Stimulated activated CD4-positive, alpha-beta T cell treated with anti-CD3 and anti-CD28 coated beads, Interleukin-2, amount 100 ng/mL, for 4 hours (primary cell): ENCODE data around the gene VENTX.
"Not testable (repeated sequence)": the region's sequence is repeated elsewhere in the genome, so short reads cannot be mapped to it uniquely, and the experiment has no call there.

Source experiments
- DNase-seq: peaks from one replicate; pipeline ENCODE4 v3.0.0-alpha.2; 2020; ENCODE audit warnings: low read depth

Gene VENTX

DNA sequence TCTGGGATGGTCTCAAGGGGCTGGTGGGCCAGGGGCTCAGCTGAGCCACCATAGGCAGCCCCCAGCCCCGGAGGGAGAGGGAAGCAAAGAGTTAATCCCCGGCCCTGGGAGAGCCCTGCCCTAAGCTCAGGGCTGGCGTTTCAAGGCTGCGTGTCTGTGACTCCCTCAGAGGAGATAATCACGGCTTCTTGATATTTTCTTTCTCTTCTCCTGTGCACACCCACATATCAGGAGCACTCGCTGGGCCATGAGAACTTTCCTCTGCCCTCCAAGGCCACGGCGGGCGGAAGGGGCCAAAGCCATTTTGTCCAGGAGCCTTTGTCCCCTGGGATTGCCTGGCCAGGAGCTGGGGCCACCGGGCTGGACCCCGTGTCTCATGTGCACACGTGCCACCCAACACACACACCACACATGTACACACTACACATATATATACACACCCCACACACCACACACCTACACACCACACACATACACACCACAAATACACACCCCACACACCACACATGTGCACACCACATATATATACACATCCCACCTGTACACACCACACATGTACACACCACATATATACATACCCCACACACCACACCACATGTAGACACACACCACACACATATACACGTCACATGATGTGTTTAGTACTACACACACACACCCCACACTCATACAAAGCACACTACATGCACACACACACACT, 16.9 kb downstream of the VENTX start:
- no peak for DNase-seq

GRCh38 chr10:133255323-133255722, 17.7 kb downstream of the VENTX start:
- no peak for DNase-seq

GRCh38 chr10:133257489-133258065, 19.9 kb downstream of the VENTX start:
- DNase-seq = no peak

- DNase-seq = no peak
Observed at GRCh38 chr10:133258066-133258817, 20.6 kb downstream of the VENTX start.

DNA sequence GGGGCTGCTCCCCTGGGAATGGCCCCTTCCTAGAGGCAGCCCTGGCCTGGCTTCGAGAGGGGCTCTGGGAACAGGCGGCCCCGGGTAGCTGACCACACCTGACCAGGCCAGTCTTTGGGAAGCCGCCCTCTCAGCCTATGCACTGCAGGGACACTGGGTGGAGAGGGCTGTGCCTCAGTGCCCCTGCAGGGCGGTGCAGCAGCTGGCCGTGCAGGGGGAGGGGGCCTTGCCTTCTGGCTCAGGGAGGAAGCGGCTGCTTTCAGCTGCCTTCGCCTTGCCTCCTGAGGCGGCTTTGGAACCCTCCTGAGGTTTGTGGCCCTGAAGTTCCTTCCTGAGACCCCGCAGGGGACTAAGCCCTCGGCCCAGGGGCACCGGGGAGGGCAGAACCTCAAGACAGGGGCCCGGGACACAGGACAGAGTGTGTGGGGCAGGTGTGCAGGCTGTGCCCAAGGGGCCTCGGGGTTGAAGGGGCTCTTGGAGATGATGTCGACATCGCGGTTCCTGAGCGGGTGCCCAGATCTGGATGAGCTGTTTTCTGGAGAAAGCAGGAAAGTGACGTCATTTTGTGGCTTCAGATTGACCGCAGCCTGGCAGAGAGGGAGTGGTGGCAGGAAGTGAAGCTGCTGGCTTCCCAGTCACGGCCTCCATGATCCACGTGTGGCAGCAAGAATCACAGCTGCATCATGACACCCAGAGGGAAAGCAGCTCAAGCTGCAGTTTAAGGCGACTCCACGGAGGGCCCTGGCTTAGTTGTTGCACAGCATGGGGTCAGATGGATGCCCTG, 21.4 kb downstream of the VENTX start:
- peak; percentile 84 for DNase-seq

- no peak for DNase-seq
Observed at GRCh38 chr10:133259602-133259989, 21.9 kb downstream of the VENTX start.

GRCh38 chr10:133260895-133261725, 23.5 kb downstream of the VENTX start:
- DNase-seq = peak; percentile 52

- DNase-seq = peak; percentile 70
Observed at GRCh38 chr10:133261726-133262325, 24.2 kb downstream of the VENTX start.

DNA sequence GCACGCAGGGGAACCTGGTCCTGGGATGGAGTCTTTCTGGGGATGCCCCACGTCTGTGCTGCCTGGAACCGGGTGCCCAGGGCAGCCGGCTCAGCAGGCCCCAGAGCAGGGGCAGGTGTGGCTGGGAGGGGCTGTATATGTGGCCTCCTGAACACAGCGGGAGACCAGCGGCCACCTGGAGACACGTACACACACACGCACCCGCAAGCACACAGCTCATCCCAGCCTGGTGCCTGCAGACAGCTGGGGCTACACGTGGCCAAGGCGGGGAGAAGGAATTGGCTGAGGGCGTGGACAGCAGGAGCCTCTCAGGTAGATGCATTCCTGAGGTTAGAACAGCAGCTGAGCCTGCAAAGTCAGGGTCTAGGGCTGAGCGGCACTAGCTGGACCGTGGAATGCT, 25.0 kb downstream of the VENTX start:
- DNase-seq = no peak

GRCh38 chr10:133263674-133264073, 26.0 kb downstream of the VENTX start:
- no peak for DNase-seq

DNA sequence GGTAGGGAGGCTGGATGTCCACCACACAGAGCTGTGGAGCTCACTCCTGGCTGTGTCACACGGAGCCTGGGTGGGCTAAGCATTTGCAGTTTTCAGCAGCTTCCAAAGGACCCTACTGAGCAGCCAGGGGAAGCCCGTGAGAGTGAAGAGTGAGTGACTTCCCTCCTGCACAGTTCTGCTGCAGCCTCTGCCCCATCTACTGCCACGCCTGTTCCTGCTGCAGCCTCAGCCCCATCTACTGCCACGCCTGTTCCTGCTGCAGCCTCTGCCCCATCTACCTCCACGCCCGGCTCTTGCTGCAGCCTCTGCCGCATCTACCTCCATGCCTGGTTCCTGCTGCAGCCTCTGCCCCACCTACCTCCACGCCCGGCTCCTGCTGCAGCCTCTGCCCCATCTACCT, 26.8 kb downstream of the VENTX start:
- DNase-seq = no peak

GRCh38 chr10:133265052-133265451, 27.4 kb downstream of the VENTX start:
- DNase-seq = not testable (repeated sequence)

DNA sequence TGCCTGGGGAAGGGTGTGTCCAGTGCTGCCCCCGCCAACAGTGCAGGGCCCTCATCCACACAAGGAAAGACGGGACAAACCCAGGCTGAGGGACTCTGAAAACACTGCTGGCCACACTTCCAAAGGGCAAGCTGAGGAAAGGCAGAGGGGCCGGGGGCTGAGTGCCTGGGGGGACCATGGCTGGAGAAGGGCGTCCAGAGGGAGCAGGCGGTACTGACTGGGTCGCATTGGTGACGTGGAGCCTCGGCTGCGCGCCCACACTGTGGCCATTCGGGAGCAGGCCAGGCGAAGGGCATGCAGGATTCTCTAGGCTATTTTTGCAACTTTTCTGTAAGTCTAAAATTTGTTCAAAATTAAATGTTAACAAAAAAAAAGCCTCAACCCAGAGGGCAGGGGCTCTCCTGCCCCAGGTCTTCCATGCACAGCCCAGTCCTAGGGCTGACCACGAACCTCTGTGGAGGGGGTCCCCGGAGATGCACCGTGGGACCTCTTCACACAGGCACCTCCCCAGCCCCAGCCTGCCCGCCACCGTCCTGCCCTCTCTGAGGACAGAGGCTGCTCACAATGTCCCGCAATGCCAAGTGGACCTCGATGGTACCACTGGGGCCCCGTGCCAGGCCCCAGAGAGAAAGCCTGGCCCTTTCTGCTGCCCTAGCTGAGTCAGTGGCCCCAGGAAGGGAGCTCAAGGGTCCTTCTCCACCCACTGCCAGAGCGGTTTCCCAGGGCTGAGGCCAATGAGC, 28.6 kb downstream of the VENTX start:
- no peak for DNase-seq

DNA sequence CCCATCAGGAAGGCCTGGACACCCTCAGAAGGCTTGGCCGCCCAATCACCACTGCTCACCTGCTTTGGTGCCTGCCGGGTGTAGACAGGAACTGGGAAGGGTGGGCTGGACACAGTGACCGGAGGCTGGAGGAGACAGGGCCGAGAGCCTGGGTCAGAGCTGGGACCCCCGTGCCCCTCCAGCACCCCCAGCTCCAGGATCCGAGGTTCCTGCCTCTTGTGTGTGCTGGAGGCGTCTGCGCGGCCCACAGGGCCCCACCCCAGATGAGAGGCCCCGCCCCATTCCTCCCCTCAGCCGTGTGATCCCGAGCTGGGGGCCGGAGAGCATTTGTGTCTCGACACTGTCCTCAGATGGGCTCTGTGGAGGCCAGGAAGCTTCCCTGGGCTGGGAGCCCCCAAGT, 29.6 kb downstream of the VENTX start:
- no peak for DNase-seq

- DNase-seq = no peak
Observed at GRCh38 chr10:133267829-133268228, 30.2 kb downstream of the VENTX start.

DNA sequence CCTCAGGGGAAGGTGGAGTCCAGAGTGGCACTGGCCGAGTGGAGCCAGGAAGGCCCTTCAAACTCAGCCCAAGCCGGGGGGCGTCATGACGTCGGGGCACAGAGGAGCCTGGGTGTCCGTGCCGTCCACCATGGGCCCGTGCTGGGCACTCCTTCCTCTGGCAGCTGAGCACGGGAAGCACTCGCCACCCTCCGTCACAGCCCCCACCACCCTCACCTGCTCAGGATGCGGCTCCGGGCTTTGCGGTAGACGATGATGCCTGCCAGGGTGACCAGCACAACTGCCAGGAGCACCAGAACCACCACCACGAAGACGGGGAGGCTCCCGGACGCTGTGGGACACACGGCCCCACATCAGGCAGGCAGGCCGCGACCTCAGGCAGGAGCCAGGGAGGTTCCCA, 30.9 kb downstream of the VENTX start:
- no peak for DNase-seq

GRCh38 chr10:133269367-133269766, 31.7 kb downstream of the VENTX start:
- DNase-seq = no peak

- no peak for DNase-seq
Observed at GRCh38 chr10:133270204-133270603, 32.5 kb downstream of the VENTX start.

- DNase-seq = no peak
Observed at GRCh38 chr10:133270773-133271297, 33.2 kb downstream of the VENTX start.
